Measurements from ENCODE around the gene CGAS. TPM values are rescaled to one million over a fixed set of nuclear protein-coding genes. Genes with fewer than 3 reads are reported as not detected.

CGAS gene
- total RNA-seq, 1 donor from 2014 or later, result 0.31 TPM

DNA sequence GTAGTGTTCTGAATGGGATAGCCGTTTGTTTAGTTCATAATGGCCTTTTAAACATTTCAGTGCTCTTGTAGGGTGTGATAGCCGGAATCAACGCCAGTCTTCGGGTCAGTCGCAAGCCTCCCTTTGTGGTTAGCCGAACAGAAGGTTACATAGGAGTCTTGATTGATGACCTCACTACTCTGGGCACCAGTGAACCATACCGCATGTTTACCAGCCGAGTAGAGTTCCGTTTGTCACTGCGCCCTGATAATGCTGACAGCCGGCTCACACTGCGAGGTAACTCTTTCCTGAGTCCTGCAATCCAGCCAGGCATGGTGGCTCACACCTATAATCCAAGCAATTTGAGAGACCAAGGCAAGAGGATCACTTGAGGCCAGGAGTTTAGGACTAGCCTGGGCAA is 29.9 kb upstream of the CGAS start:
- Mint-ChIP-seq H3K36me3 (ENCODE audit: insufficient read depth) (peaks cover 24% of the 10 kb centered on the region), H3K4me3 (ENCODE audit: low read depth) (no peak overlapping the region), H3K9me3 (ENCODE audit: low read depth) (no peaks in the 10 kb centered on the region), H3K27ac (peak overlapping the region; percentile 78), H3K27me3 (no peaks in the 10 kb centered on the region), H3K4me1 (ENCODE audit: low read depth) (peaks cover 5% of the 10 kb centered on the region)
- TF ChIP-seq CTCF (IDR thresholded peaks at IDR 0.05; ENCODE audit: unreplicated experiment), result no peak
- no peak for DNase-seq (ENCODE audit: low spot score, unreplicated experiment)

DNA sequence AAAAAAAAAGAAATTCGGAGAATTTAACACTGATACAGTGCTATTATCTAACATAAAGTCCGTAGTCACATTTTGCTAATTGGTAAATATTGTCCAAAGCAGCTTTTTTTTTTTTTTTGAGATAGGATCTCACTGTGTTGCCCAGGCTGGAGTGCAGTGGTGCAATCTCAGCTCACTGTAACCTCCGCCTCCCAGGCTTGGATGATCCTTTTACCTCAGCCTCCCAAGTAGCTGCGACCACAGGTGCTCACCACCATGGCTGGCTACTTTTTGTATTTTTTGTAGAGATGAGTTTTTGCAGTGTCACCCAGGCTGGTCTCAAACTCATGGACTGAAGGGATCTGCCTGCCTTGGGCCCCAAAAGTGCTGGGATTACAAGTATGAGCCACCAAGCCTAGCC is 25.3 kb upstream of the CGAS start:
- Mint-ChIP-seq H3K27ac (no peak overlapping the region), H3K36me3 (ENCODE audit: insufficient read depth) (peaks cover 19% of the 10 kb centered on the region), H3K4me1 (ENCODE audit: low read depth) (peaks cover 5% of the 10 kb centered on the region), H3K27me3 (no peaks in the 10 kb centered on the region), H3K9me3 (ENCODE audit: low read depth) (no peaks in the 10 kb centered on the region), H3K4me3 (ENCODE audit: low read depth) (no peak overlapping the region)
- no peak for DNase-seq (ENCODE audit: low spot score, unreplicated experiment)
- no peak for TF ChIP-seq CTCF (IDR thresholded peaks at IDR 0.05; ENCODE audit: unreplicated experiment)

- H3K4me1 Mint-ChIP-seq (ENCODE audit: low read depth), result peaks cover 1% of the 10 kb centered on the region
- H3K4me3 Mint-ChIP-seq (ENCODE audit: low read depth), result no peak overlapping the region
- no peaks in the 10 kb centered on the region for H3K9me3 Mint-ChIP-seq (ENCODE audit: low read depth)
- no peaks in the 10 kb centered on the region for H3K27me3 Mint-ChIP-seq
- H3K27ac Mint-ChIP-seq, result no peak overlapping the region
- no peak for TF ChIP-seq CTCF (IDR thresholded peaks at IDR 0.05; ENCODE audit: unreplicated experiment)
- DNase-seq (ENCODE audit: low spot score, unreplicated experiment), result no peak
- H3K36me3 Mint-ChIP-seq (ENCODE audit: insufficient read depth), result peaks cover 15% of the 10 kb centered on the region
Measured at GRCh38 chr6:73476723-73477122, 24.6 kb upstream of the CGAS start.

GRCh38 chr6:73471686-73472290 is 19.7 kb upstream of the CGAS start:
- no peak for TF ChIP-seq CTCF (IDR thresholded peaks at IDR 0.05; ENCODE audit: unreplicated experiment)
- no peaks in the 10 kb centered on the region for H3K4me1 Mint-ChIP-seq (ENCODE audit: low read depth)
- peaks cover 6% of the 10 kb centered on the region for H3K36me3 Mint-ChIP-seq (ENCODE audit: insufficient read depth)
- no peak for DNase-seq (ENCODE audit: low spot score, unreplicated experiment)
- H3K27me3 Mint-ChIP-seq, result no peaks in the 10 kb centered on the region
- no peak overlapping the region for H3K4me3 Mint-ChIP-seq (ENCODE audit: low read depth)
- no peak overlapping the region for H3K27ac Mint-ChIP-seq
- no peaks in the 10 kb centered on the region for H3K9me3 Mint-ChIP-seq (ENCODE audit: low read depth)

DNA sequence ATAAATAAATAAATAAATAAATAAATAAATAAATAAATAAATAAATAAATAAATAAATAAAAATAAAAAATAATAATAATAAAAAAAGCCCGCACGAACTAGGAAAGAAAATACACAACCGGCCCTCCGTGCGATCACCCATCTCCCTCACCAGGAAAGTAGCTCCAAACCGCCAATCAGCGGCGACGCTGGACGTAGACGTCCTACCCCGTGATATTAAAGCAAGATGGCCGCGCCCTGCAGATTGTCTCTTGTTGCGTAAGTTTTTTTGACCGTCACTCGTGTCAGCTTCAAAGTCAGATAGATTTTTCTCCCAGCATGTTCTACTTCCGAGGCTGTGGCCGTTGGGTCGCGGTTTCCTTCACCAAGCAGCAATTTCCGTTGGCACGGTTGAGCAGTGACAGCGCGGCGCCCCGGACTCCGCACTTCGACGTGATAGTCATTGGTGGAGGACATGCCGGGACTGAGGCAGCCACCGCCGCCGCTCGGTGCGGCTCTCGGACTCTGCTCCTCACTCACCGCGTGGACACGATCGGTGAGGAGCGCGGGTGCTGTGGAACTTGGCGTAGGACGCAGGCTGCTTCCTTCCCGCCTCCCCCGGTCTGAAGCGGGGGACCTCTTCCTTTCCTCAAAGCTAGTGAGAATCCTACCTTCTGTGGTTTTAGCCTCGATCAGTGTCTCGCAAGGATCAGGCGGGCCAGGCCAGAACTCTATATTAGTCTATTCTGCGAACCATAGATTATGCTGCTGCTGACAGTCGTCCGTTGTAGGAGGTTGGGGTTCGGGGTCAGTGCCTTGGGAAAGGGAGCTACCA is 9.6 kb upstream of the CGAS start, which contains the start of gene MTO1:
MTO1 (plus strand) TSS at position 201 of the 814 bp plus-strand sequence; CDS start at position 319, 118 bp downstream.
- peak within 1 kb of the TSS; percentile 98 for H3K27ac Mint-ChIP-seq
- no peak for TF ChIP-seq CTCF (IDR thresholded peaks at IDR 0.05; ENCODE audit: unreplicated experiment)
- peaks cover 5% of the 10 kb centered on the region for H3K4me1 Mint-ChIP-seq (ENCODE audit: low read depth)
- peak within 1 kb of the TSS; percentile 99 for H3K4me3 Mint-ChIP-seq (ENCODE audit: low read depth)
- DNase-seq (ENCODE audit: low spot score, unreplicated experiment), result peak; percentile 48
- no peaks in the 10 kb centered on the region for H3K27me3 Mint-ChIP-seq
- peaks cover 3% of the 10 kb centered on the region for H3K36me3 Mint-ChIP-seq (ENCODE audit: insufficient read depth)
- H3K9me3 Mint-ChIP-seq (ENCODE audit: low read depth), result no peaks in the 10 kb centered on the region

Data from progenitor cell of endocrine pancreas (in vitro differentiated cells).